ENCODE measurements around the gene PRELID2.
"Not testable (repeated sequence)": the region's sequence is repeated elsewhere in the genome, so short reads cannot be mapped to it uniquely, and the experiment has no call there.

PRELID2 gene

GRCh38 chr5:145803112-145804004 is 31.8 kb downstream of the PRELID2 start:
- Histone ChIP-seq H2BK120ac (ENCODE audit: low read depth, low read length) (no peak overlapping the region), H3K79me2 (ENCODE audit: control insufficient read depth, insufficient read depth, low read length) (no peaks in the 10 kb centered on the region)

GRCh38 chr5:145801195-145801594 is 33.9 kb downstream of the PRELID2 start:
- no peaks in the 10 kb centered on the region for H3K36me3 ChIP-seq (ENCODE audit: control insufficient read depth, insufficient read depth, low read length)
- no peak overlapping the region for H3K56ac ChIP-seq (ENCODE audit: low read length)
- no peak overlapping the region for H2BK120ac ChIP-seq (ENCODE audit: low read depth, low read length)
- no peak overlapping the region for H3K4me2 ChIP-seq (ENCODE audit: low read length)
- peaks cover 2% of the 10 kb centered on the region for H3K4me1 ChIP-seq (ENCODE audit: control insufficient read depth, low read depth, low read length)
- H3K18ac ChIP-seq (ENCODE audit: low read length) = no peak overlapping the region
- no peak overlapping the region for H3K23ac ChIP-seq (ENCODE audit: low read length)
- DNase-seq = no peak
- H2BK5ac ChIP-seq (ENCODE audit: low read length) = no peak overlapping the region
- H3K79me1 ChIP-seq (ENCODE audit: low read length) = no peaks in the 10 kb centered on the region
- no peak overlapping the region for H3K4me3 ChIP-seq (ENCODE audit: low read length)
- WGBS (ENCODE audit: extremely low coverage, insufficient coverage, low lambda C conversion rate) = no CpG with 5 or more reads among the region's 4 CpGs
- no peaks in the 10 kb centered on the region for H3K27me3 ChIP-seq (ENCODE audit: insufficient read depth, low read length, poor library complexity)
- no peaks in the 10 kb centered on the region for H3K79me2 ChIP-seq (ENCODE audit: control insufficient read depth, insufficient read depth, low read length)
- no peak overlapping the region for H3K27ac ChIP-seq (ENCODE audit: low read depth, low read length)
- no peak overlapping the region for H4K5ac ChIP-seq (ENCODE audit: low read length)
- no peak overlapping the region for H3K9ac ChIP-seq (ENCODE audit: low read length)
- no peak overlapping the region for H4K8ac ChIP-seq (ENCODE audit: low read depth, low read length)
- no peak overlapping the region for H3K4ac ChIP-seq (ENCODE audit: low read depth, low read length)
- no peak overlapping the region for H2AK5ac ChIP-seq (ENCODE audit: low read length)
- H2BK15ac ChIP-seq (replicated peaks; ENCODE audit: low read depth) = no peak overlapping the region

More at GRCh38 chr5:145803112-145804004, 31.8 kb downstream of the PRELID2 start:
- H3K79me1 ChIP-seq (ENCODE audit: low read length) = no peaks in the 10 kb centered on the region
- no peak overlapping the region for H3K4ac ChIP-seq (ENCODE audit: low read depth, low read length)
- H3K18ac ChIP-seq (ENCODE audit: low read length) = no peak overlapping the region
- no peak for DNase-seq
- no CpG with 5 or more reads among the region's 9 CpGs for WGBS (ENCODE audit: extremely low coverage, insufficient coverage, low lambda C conversion rate)
- no peak overlapping the region for H4K5ac ChIP-seq (ENCODE audit: low read length)
- no peaks in the 10 kb centered on the region for H3K36me3 ChIP-seq (ENCODE audit: control insufficient read depth, insufficient read depth, low read length)
- no peak overlapping the region for H3K23ac ChIP-seq (ENCODE audit: low read length)
- H3K56ac ChIP-seq (ENCODE audit: low read length) = no peak overlapping the region
- H3K27ac ChIP-seq (ENCODE audit: low read depth, low read length) = no peak overlapping the region
- no peak overlapping the region for H4K8ac ChIP-seq (ENCODE audit: low read depth, low read length)
- H3K27me3 ChIP-seq (ENCODE audit: insufficient read depth, low read length, poor library complexity) = no peaks in the 10 kb centered on the region
- H2BK15ac ChIP-seq (replicated peaks; ENCODE audit: low read depth) = no peak overlapping the region
- H3K9ac ChIP-seq (ENCODE audit: low read length) = no peak overlapping the region
- H2BK5ac ChIP-seq (ENCODE audit: low read length) = no peak overlapping the region
- H2AK5ac ChIP-seq (ENCODE audit: low read length) = no peak overlapping the region
- no peak overlapping the region for H3K4me2 ChIP-seq (ENCODE audit: low read length)
- H3K4me1 ChIP-seq (ENCODE audit: control insufficient read depth, low read depth, low read length) = no peaks in the 10 kb centered on the region
- H3K4me3 ChIP-seq (ENCODE audit: low read length) = no peak overlapping the region

GRCh38 chr5:145800181-145800580 is 35.0 kb downstream of the PRELID2 start:
- H4K5ac ChIP-seq (ENCODE audit: low read length) = no peak overlapping the region

GRCh38 chr5:145798503-145798902 is 36.6 kb downstream of the PRELID2 start:
- H2BK15ac ChIP-seq (replicated peaks; ENCODE audit: low read depth); H3K27ac ChIP-seq (ENCODE audit: low read depth, low read length); H2AK5ac ChIP-seq (ENCODE audit: low read length); H3K56ac ChIP-seq (ENCODE audit: low read length); H3K4ac ChIP-seq (ENCODE audit: low read depth, low read length); H3K79me1 ChIP-seq (ENCODE audit: low read length); H3K4me2 ChIP-seq (ENCODE audit: low read length); H4K8ac ChIP-seq (ENCODE audit: low read depth, low read length); H3K79me2 ChIP-seq (ENCODE audit: control insufficient read depth, insufficient read depth, low read length); H3K4me3 ChIP-seq (ENCODE audit: low read length); H3K27me3 ChIP-seq (ENCODE audit: insufficient read depth, low read length, poor library complexity); H3K18ac ChIP-seq (ENCODE audit: low read length); H3K4me1 ChIP-seq (ENCODE audit: control insufficient read depth, low read depth, low read length); H3K23ac ChIP-seq (ENCODE audit: low read length); H3K9ac ChIP-seq (ENCODE audit: low read length); H2BK120ac ChIP-seq (ENCODE audit: low read depth, low read length); H3K36me3 ChIP-seq (ENCODE audit: control insufficient read depth, insufficient read depth, low read length); DNase-seq; H4K5ac ChIP-seq (ENCODE audit: low read length); H2BK5ac ChIP-seq (ENCODE audit: low read length): not testable (repeated sequence)

More at GRCh38 chr5:145800181-145800580, 35.0 kb downstream of the PRELID2 start:
- no peaks in the 10 kb centered on the region for H3K27me3 ChIP-seq (ENCODE audit: insufficient read depth, low read length, poor library complexity)
- H3K79me2 ChIP-seq (ENCODE audit: control insufficient read depth, insufficient read depth, low read length) = no peaks in the 10 kb centered on the region
- no peak overlapping the region for H3K4me3 ChIP-seq (ENCODE audit: low read length)
- H3K18ac ChIP-seq (ENCODE audit: low read length) = no peak overlapping the region
- H3K27ac ChIP-seq (ENCODE audit: low read depth, low read length) = no peak overlapping the region
- no peaks in the 10 kb centered on the region for H3K36me3 ChIP-seq (ENCODE audit: control insufficient read depth, insufficient read depth, low read length)
- H2BK15ac ChIP-seq (replicated peaks; ENCODE audit: low read depth) = no peak overlapping the region
- H2AK5ac ChIP-seq (ENCODE audit: low read length) = no peak overlapping the region
- no peak for DNase-seq
- no peaks in the 10 kb centered on the region for H3K79me1 ChIP-seq (ENCODE audit: low read length)
- H4K8ac ChIP-seq (ENCODE audit: low read depth, low read length) = no peak overlapping the region
- H2BK120ac ChIP-seq (ENCODE audit: low read depth, low read length) = no peak overlapping the region
- no peak overlapping the region for H3K4me2 ChIP-seq (ENCODE audit: low read length)
- no CpG with 5 or more reads among the region's 2 CpGs for WGBS (ENCODE audit: extremely low coverage, insufficient coverage, low lambda C conversion rate)
- H3K9ac ChIP-seq (ENCODE audit: low read length) = no peak overlapping the region
- peaks cover 2% of the 10 kb centered on the region for H3K4me1 ChIP-seq (ENCODE audit: control insufficient read depth, low read depth, low read length)
- H3K4ac ChIP-seq (ENCODE audit: low read depth, low read length) = no peak overlapping the region
- no peak overlapping the region for H3K23ac ChIP-seq (ENCODE audit: low read length)
- no peak overlapping the region for H3K56ac ChIP-seq (ENCODE audit: low read length)
- H2BK5ac ChIP-seq (ENCODE audit: low read length) = no peak overlapping the region

- H4K8ac ChIP-seq (ENCODE audit: low read depth, low read length) = no peak overlapping the region
- no CpG with 5 or more reads among the region's 1 CpG for WGBS (ENCODE audit: extremely low coverage, insufficient coverage, low lambda C conversion rate)
Measured at GRCh38 chr5:145797336-145797735, 37.8 kb downstream of the PRELID2 start.

GRCh38 chr5:145796318-145796717 is 38.8 kb downstream of the PRELID2 start:
- Histone ChIP-seq H2AK5ac (ENCODE audit: low read length) (no peak overlapping the region), H3K4me2 (ENCODE audit: low read length) (no peak overlapping the region), H3K27me3 (ENCODE audit: insufficient read depth, low read length, poor library complexity) (no peaks in the 10 kb centered on the region), H3K9ac (ENCODE audit: low read length) (no peak overlapping the region), H2BK120ac (ENCODE audit: low read depth, low read length) (no peak overlapping the region), H3K4me3 (ENCODE audit: low read length) (no peak overlapping the region), H4K8ac (ENCODE audit: low read depth, low read length) (no peak overlapping the region), H4K5ac (ENCODE audit: low read length) (no peak overlapping the region), H2BK5ac (ENCODE audit: low read length) (no peak overlapping the region), H3K18ac (ENCODE audit: low read length) (no peak overlapping the region), H3K56ac (ENCODE audit: low read length) (no peak overlapping the region), H3K27ac (ENCODE audit: low read depth, low read length) (no peak overlapping the region), H3K4me1 (ENCODE audit: control insufficient read depth, low read depth, low read length) (peaks cover 2% of the 10 kb centered on the region), H3K23ac (ENCODE audit: low read length) (no peak overlapping the region), H3K79me2 (ENCODE audit: control insufficient read depth, insufficient read depth, low read length) (no peaks in the 10 kb centered on the region), H3K79me1 (ENCODE audit: low read length) (no peaks in the 10 kb centered on the region), H3K4ac (ENCODE audit: low read depth, low read length) (no peak overlapping the region), H2BK15ac (replicated peaks; ENCODE audit: low read depth) (no peak overlapping the region), H3K36me3 (ENCODE audit: control insufficient read depth, insufficient read depth, low read length) (no peaks in the 10 kb centered on the region)
- WGBS (ENCODE audit: extremely low coverage, insufficient coverage, low lambda C conversion rate) = 100% methylated on average over 1 of the region's 2 CpGs
- DNase-seq = no peak

More at GRCh38 chr5:145797336-145797735, 37.8 kb downstream of the PRELID2 start:
- Histone ChIP-seq H2AK5ac (ENCODE audit: low read length) (no peak overlapping the region), H3K18ac (ENCODE audit: low read length) (no peak overlapping the region), H3K79me1 (ENCODE audit: low read length) (no peaks in the 10 kb centered on the region), H3K4me1 (ENCODE audit: control insufficient read depth, low read depth, low read length) (peaks cover 2% of the 10 kb centered on the region), H2BK120ac (ENCODE audit: low read depth, low read length) (no peak overlapping the region), H3K4me3 (ENCODE audit: low read length) (no peak overlapping the region), H3K4me2 (ENCODE audit: low read length) (no peak overlapping the region), H3K9ac (ENCODE audit: low read length) (no peak overlapping the region), H3K23ac (ENCODE audit: low read length) (no peak overlapping the region), H3K79me2 (ENCODE audit: control insufficient read depth, insufficient read depth, low read length) (no peaks in the 10 kb centered on the region), H3K27me3 (ENCODE audit: insufficient read depth, low read length, poor library complexity) (no peaks in the 10 kb centered on the region), H3K27ac (ENCODE audit: low read depth, low read length) (no peak overlapping the region), H3K56ac (ENCODE audit: low read length) (no peak overlapping the region), H2BK15ac (replicated peaks; ENCODE audit: low read depth) (no peak overlapping the region), H3K36me3 (ENCODE audit: control insufficient read depth, insufficient read depth, low read length) (no peaks in the 10 kb centered on the region), H4K5ac (ENCODE audit: low read length) (no peak overlapping the region), H2BK5ac (ENCODE audit: low read length) (no peak overlapping the region), H3K4ac (ENCODE audit: low read depth, low read length) (no peak overlapping the region)
- DNase-seq = peak; percentile 57
